RPMI7951 (cell line): Measurements from ENCODE around the gene ADRM1. TPM values are rescaled to one million over a fixed set of nuclear protein-coding genes. Genes with fewer than 3 reads are reported as not detected.

Experiments used
- DNase-seq: peaks from one replicate; pipeline ENCODE4 v3.0.0-alpha.2; 2012; ENCODE audit warnings: low read depth
- total RNA-seq: library from RNA; depleted of rRNA; stranded (reverse); fragments of >200 nt; shearing (Covaris generic); gene quantifications from 2 replicates; pipeline ENCODE4 v1.2.3, GENCODE V29; 2014

Gene ADRM1
- total RNA-seq, 1 experiment from 2014 or later: 229 TPM

- DNase-seq: no peak
These were observed 4.1 kb upstream of the ADRM1 start for GRCh38 chr20:62298577-62299249.

- DNase-seq: no peak
These were observed 3.0 kb upstream of the ADRM1 start for GRCh38 chr20:62299666-62300236.

DNA sequence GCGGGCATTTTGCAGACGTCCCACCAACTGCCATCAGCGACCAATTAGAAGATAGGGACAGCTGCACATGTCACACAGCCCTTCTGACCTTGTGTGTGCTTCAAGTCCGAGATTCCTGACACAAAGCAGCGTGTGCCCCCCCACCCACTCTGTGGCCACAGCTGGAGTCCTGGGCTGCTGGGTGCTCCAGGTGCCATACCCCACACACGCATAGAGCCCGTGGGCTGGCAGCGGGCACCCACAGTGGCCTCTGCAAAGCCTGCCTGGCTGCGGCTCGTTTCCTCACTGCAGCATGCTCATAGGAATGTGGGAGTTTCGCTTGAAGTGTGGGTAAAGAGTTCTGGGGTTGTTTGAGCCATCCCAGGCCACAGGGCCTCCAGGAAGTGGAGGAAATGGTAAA is 2.5 kb upstream of the ADRM1 start:
- no peak for DNase-seq

- no peak for DNase-seq
These were observed 1.6 kb upstream of the ADRM1 start for GRCh38 chr20:62301111-62301668.

GRCh38 chr20:62301773-62302340 is 940 bp upstream of the ADRM1 start:
- DNase-seq: peak; percentile 97

GRCh38 chr20:62303062-62303339 is 204 bp downstream of the ADRM1 start:
- no peak for DNase-seq

GRCh38 chr20:62303340-62304226 is 786 bp downstream of the ADRM1 start:
- peak; percentile 44 for DNase-seq

DNA sequence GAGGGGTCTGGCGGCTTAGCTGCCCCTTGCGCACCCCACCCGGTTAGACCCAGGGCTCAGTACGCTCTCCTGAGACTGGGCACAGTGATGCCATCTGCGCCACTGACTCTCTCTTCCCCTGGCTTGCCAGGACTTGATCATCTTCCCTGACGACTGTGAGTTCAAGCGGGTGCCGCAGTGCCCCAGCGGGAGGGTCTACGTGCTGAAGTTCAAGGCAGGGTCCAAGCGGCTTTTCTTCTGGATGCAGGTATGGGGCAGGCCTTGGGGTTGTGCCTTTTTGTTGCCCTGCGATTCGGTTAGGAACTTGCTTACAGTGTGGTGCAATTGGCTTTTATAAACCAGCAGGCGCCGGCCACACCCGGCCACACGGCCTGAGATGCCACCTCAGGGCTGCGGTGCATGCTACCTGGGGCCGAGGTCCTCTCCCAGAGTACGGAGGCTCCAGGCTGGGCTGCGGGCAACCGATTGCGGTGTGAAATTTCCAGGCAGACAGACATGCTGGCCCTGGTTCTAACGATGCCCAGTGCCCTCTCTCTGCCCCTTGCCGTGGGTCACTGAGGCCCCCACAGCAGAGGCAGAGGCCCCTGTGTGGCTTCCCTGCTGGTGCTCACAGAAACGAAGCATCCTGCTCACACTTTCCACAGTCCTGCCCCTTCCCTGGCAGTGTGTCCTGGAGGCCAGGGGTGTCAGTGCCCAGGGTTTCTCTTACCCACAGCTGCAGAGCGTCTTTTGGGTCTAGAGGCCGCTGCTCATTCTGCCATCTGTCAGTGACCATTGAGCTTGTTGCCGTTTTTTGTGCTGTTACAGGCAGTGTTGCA is 1.7 kb downstream of the ADRM1 start:
- DNase-seq: no peak

GRCh38 chr20:62305149-62305764 is 2.5 kb downstream of the ADRM1 start:
- DNase-seq: peak; percentile 46

DNA sequence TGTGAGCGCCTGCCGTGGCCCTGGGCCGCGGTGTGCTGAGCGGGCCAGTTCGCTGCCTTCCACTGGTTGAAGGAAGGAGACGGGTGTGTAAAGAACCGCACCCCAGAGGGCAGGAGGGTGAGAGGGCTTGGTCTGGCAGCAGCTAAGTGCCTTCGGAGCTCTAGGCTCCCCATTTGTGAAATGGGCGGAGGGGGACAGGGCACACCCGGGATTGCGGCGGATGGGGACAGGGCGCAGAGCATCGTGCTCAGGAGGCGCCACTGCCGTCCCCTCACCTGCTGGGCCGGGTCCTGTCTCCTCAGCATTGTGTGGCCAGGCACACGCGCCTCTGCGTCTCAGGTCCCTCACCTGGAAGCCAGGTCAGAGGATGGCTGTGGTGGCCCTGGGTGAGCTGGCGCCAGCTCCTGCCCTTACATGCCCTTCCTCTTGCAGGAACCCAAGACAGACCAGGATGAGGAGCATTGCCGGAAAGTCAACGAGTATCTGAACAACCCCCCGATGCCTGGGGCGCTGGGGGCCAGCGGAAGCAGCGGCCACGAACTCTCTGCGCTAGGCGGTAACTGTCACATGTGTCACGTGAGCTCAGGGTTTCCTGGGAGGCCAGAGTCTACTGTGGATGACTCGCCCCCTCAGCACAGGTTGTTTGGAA is 3.1 kb downstream of the ADRM1 start:
- peak; percentile 53 for DNase-seq

- DNase-seq: no peak
These were observed 3.8 kb downstream of the ADRM1 start for GRCh38 chr20:62306414-62307187.

GRCh38 chr20:62307226-62308101 is 4.7 kb downstream of the ADRM1 start:
- peak; percentile 37 for DNase-seq

DNA sequence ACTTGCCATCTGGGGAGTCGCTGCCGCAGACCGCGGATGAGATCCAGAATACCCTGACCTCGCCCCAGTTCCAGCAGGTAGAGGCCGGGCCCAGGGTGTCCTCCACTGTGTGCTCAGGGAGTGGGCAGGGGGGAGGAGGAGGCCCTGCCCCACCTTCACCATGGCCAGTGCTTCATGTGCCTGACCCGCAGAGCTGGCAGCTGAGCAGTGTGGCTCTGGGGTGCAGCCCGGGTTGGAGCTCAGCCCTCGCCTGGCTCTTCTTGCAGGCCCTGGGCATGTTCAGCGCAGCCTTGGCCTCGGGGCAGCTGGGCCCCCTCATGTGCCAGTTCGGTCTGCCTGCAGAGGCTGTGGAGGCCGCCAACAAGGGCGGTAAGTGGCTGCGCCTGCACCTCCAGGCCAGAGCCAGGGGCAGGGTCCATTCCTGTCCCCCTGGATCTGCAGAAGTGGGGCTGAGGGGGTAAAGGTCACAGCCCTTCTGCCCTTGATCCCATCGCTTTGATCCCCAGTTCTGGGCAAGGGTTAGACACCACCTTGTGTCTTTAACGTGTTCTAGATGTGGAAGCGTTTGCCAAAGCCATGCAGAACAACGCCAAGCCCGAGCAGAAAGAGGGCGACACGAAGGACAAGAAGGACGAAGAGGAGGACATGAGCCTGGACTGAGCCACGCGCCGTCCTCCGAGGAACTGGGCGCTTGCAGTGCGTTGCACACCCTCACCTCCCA is 5.5 kb downstream of the ADRM1 start:
- no peak for DNase-seq

- DNase-seq: no peak
These were observed 6.6 kb downstream of the ADRM1 start for GRCh38 chr20:62309198-62309944.

- DNase-seq: no peak
These were observed 7.4 kb downstream of the ADRM1 start for GRCh38 chr20:62309947-62310756.

- peak; percentile 26 for DNase-seq
These were observed 7.9 kb downstream of the ADRM1 start for GRCh38 chr20:62310757-62311121.
